Measurements from ENCODE around the gene CREBBP. TPM values are rescaled to one million over a fixed set of nuclear protein-coding genes. Genes with fewer than 3 reads are reported as not detected.

CREBBP gene
- total RNA-seq, 4 donors from 2014 or later = 58.5 to 146 (median 65.6) TPM

DNA sequence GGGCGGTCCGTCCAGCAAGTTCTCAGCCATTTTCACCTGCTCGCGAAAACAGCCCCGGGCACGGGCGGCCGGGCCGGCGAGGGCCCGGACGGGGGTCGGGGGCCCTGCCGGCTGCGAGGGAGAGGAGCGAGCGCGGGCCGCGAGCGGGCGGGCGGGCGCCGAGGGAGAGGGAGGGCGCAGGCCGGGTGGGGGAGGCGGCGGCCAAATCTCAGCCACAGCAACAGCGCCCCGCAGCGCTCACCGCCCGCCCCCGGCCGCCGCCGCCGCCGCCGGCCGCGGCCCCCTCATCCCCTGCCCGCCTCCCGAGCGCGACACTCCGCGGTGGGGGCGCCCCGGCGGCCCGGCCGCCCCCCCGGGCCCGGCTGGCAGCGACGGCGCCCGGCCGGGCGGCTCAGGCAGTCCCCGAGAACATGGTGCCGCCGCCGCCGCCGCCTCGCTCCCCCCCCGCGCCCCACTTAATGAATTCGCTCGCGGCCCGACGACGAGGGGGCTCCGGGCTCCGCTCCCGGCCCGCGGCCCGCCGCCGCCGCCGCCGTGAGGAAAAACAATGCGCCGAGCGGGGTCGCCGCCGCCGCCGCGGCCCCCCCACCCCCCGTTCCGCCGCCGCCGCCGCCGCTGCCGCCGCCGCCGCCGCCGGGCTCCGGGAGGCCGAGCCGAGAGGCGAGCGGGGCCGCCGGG is 487 bp downstream of the CREBBP start:
- DNase-seq = peak; percentile 71 to 78
- H3K4me1 ChIP-seq = peaks cover 4 to 13% of the 10 kb centered on the region in 2 donors
- H3K27ac ChIP-seq = peak overlapping the region; percentile 83 to 99
- H3K36me3 ChIP-seq = no peaks in the 10 kb centered on the region
- intact Hi-C loops (cut with DNase I; ENCODE audit: low total_unique reads) = loop anchor here (10.0 kb wide), 1 partner anchor 185 kb away; no protein-coding TSS in a partner anchor
- no peaks in the 10 kb centered on the region for H3K27me3 ChIP-seq
- H3K4me3 ChIP-seq = peak overlapping the region; percentile 96 to 99
- no peaks in the 10 kb centered on the region for H3K9me3 ChIP-seq
- TF ChIP-seq POLR2A (IDR thresholded peaks at IDR 0.05) = no peak
- TF ChIP-seq, protein P1, sequence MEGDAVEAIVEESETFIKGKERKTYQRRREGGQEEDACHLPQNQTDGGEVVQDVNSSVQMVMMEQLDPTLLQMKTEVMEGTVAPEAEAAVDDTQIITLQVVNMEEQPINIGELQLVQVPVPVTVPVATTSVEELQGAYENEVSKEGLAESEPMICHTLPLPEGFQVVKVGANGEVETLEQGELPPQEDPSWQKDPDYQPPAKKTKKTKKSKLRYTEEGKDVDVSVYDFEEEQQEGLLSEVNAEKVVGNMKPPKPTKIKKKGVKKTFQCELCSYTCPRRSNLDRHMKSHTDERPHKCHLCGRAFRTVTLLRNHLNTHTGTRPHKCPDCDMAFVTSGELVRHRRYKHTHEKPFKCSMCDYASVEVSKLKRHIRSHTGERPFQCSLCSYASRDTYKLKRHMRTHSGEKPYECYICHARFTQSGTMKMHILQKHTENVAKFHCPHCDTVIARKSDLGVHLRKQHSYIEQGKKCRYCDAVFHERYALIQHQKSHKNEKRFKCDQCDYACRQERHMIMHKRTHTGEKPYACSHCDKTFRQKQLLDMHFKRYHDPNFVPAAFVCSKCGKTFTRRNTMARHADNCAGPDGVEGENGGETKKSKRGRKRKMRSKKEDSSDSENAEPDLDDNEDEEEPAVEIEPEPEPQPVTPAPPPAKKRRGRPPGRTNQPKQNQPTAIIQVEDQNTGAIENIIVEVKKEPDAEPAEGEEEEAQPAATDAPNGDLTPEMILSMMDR (IDR thresholded peaks at IDR 0.05) = peak in 2 of 4 experiments; percentile 19 to 55

DNA sequence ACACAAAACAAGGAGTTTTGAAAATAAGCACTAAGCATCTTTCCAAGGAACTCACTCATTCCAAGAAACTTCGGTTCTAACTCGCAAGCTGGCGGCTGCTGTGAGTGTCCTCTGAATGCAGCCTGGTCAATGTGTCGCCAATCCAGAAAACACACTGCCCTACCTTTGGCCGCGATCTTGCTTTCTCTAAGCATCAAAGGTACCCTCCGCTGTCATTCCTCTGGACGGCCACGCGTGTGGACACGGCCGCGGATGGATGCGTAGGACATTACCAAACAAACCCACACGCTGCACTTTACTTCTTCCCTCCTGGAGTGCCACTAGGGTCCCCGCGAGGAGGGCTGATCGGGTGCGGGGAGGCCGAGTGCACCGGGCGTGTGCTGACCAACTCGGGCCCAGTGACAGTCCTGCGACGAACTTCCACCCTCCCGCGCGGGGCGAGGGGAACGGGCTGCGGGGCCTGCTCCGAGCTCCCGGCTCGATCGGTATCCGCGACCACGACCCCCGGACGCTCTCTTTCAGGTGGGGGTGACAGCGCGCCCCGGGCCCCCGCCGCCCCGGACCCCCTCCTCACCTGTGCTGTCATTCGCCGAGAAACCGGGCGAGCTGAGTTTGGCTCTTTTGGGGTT is 1.1 kb downstream of the CREBBP start:
- DNase-seq = no peak
- intact Hi-C loops (cut with DNase I; ENCODE audit: low total_unique reads) = loop anchor here (10.0 kb wide), 1 partner anchor 185 kb away; no protein-coding TSS in a partner anchor
- H3K27ac ChIP-seq = peak overlapping the region; percentile 74 to 99

DNA sequence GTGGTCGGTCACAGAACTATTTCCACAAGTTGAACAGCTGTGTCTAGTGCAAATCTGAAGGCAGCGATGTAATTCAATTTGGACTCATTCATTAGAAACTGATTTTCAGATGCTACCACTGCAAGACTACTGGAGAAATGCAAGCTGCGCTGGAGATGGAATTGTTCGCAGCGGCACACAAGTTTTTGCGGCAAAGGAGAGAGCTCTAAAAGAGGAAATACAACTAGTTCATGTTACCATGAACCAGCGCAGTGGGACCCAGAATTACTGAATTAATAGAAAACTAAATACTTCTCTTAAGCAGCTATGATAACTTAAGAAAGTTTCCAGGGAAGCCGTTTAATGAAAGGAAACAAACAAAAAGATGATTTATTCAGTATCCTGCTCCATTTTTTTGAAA is 1.9 kb downstream of the CREBBP start:
- intact Hi-C loops (cut with DNase I; ENCODE audit: low total_unique reads) = loop anchor here (10.0 kb wide), 1 partner anchor 184 kb away; no protein-coding TSS in a partner anchor
- H3K4me1 ChIP-seq = peaks cover 11 to 24% of the 10 kb centered on the region in 2 donors
- TF ChIP-seq, protein P1 (IDR thresholded peaks at IDR 0.05) = no peak
- TF ChIP-seq POLR2A (IDR thresholded peaks at IDR 0.05) = no peak

More for the DNA sequence above, 1.1 kb downstream of the CREBBP start:
- Histone ChIP-seq H3K4me3 (peak overlapping the region; percentile 96 to 99), H3K4me1 (peaks cover 5 to 18% of the 10 kb centered on the region in 2 donors), H3K27me3 (no peaks in the 10 kb centered on the region), H3K9me3 (no peaks in the 10 kb centered on the region), H3K36me3 (no peaks in the 10 kb centered on the region)
- TF ChIP-seq POLR2A (IDR thresholded peaks at IDR 0.05) = no peak
- TF ChIP-seq, protein P1 (IDR thresholded peaks at IDR 0.05) = no peak

DNA sequence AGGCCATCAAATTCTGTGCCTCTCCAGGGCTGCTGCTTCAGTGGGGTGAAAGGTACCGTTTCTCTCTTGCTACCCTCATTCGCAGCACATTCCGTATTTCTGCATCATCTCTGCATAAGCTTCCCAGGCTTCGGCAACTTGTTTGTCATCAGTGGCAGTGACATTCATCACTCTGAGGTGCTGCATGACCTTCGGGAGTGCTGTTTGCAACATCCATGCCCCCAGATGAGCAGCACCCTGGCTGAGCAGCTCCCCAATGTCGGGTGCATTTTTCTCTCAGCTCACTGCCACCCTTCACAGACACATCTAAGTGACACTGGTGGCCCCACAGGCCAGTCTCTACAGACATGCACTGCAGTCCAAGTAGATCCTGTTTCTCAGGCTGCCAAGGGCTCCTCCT is 3.8 kb downstream of the CREBBP start:
- Histone ChIP-seq H3K9me3 (no peaks in the 10 kb centered on the region), H3K36me3 (no peaks in the 10 kb centered on the region), H3K4me1 (peaks cover 20 to 37% of the 10 kb centered on the region in 2 donors), H3K27ac (peak overlapping the region in 1 of 2 donors; percentile 3), H3K4me3 (peak overlapping the region in 1 of 2 donors; percentile 11), H3K27me3 (no peaks in the 10 kb centered on the region)
- TF ChIP-seq, protein P1 (IDR thresholded peaks at IDR 0.05) = no peak
- TF ChIP-seq POLR2A (IDR thresholded peaks at IDR 0.05) = no peak
- intact Hi-C loops (cut with DNase I; ENCODE audit: low total_unique reads) = loop anchor here (10.0 kb wide), 1 partner anchor 182 kb away; no protein-coding TSS in a partner anchor
- no peak for DNase-seq

More for the DNA sequence above, 1.9 kb downstream of the CREBBP start:
- Histone ChIP-seq H3K27me3 (no peaks in the 10 kb centered on the region), H3K4me3 (peak overlapping the region; percentile 96 to 99), H3K27ac (peak overlapping the region in 1 of 2 donors; percentile 99), H3K9me3 (no peaks in the 10 kb centered on the region), H3K36me3 (no peaks in the 10 kb centered on the region)
- no peak for DNase-seq

DNA sequence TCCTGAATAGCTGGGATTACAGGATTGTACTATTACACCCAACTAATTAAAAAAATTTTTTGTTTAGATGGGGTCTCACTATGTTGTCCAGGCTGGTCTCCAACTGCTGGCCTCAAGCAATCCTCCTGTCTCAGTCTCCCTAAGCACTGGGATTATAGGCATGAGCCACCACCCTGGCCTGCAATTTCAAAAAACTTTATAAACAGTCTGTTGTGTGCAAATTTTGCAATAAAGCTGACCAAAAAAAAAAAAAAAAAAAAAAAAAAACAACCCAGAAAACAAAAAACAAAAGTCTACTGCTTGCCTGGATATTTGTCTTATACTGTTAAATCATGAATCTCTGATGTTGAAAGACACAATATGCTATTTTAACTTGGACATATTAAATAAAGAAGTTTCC is 4.4 kb downstream of the CREBBP start:
- H3K4me3 ChIP-seq = no peak overlapping the region
- no peaks in the 10 kb centered on the region for H3K27me3 ChIP-seq
- no peak overlapping the region for H3K27ac ChIP-seq
- DNase-seq = no peak
- no peaks in the 10 kb centered on the region for H3K9me3 ChIP-seq
- peaks cover 20 to 37% of the 10 kb centered on the region in 2 donors for H3K4me1 ChIP-seq
- intact Hi-C loops (cut with DNase I; ENCODE audit: low total_unique reads) = loop anchor here (10.0 kb wide), 1 partner anchor 181 kb away; no protein-coding TSS in a partner anchor
- no peak for TF ChIP-seq POLR2A (IDR thresholded peaks at IDR 0.05)
- TF ChIP-seq, protein P1 (IDR thresholded peaks at IDR 0.05) = no peak
- no peaks in the 10 kb centered on the region for H3K36me3 ChIP-seq
